ENCODE data around the gene IL13.

- TF ChIP-seq, protein P1, sequence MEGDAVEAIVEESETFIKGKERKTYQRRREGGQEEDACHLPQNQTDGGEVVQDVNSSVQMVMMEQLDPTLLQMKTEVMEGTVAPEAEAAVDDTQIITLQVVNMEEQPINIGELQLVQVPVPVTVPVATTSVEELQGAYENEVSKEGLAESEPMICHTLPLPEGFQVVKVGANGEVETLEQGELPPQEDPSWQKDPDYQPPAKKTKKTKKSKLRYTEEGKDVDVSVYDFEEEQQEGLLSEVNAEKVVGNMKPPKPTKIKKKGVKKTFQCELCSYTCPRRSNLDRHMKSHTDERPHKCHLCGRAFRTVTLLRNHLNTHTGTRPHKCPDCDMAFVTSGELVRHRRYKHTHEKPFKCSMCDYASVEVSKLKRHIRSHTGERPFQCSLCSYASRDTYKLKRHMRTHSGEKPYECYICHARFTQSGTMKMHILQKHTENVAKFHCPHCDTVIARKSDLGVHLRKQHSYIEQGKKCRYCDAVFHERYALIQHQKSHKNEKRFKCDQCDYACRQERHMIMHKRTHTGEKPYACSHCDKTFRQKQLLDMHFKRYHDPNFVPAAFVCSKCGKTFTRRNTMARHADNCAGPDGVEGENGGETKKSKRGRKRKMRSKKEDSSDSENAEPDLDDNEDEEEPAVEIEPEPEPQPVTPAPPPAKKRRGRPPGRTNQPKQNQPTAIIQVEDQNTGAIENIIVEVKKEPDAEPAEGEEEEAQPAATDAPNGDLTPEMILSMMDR (IDR thresholded peaks at IDR 0.05): no peak
- no peak for TF ChIP-seq POLR2A (IDR thresholded peaks at IDR 0.05)
These were observed 36.3 kb upstream of the IL13 start for GRCh38 chr5:132621699-132622098.

Data from thyroid gland (tissue), 4 donors.